K562 (cell line): Measurements from ENCODE around the gene AP1S3. TPM values are rescaled to one million over a fixed set of nuclear protein-coding genes. Genes with fewer than 3 reads are reported as not detected.

ENCODE experiments used
- ATAC-seq: fragments of 200-7000 bp; cut with Tn5 transposase; 3 replicates; pipeline ENCODE4 v1.9.1; 2020; ENCODE audit warnings: moderate library complexity
- BruUV-seq: library from RNA; stranded (reverse); fragments of 400-500 nt; replicated peaks from 2 replicates; lab custom pipeline; 2021; lab: Mats Ljungman, UMichigan
- CTCF ChIA-PET: fragments of 300-600 bp; formaldehyde crosslinking; extraction: SDS; loops from one replicate; lab custom pipeline; 2021; ENCODE audit warnings: low intra/inter-chr PET ratio; lab: Yijun Ruan, JAX
- POLR2A ChIA-PET: fragments of 300-600, 350-650 bp; sonication (Branson Sonifier 250); formaldehyde crosslinking; extraction: SDS; loops from one replicate; lab custom pipeline; 2021; ENCODE audit warnings: antibody characterized with exemption, inconsistent platforms; lab: Yijun Ruan, JAX
- DNase-seq, 4 experiments: peaks; one replicate each; pipeline versions ENCODE4 v3.0.0 to v3.0.0-alpha.2; 2011 to 2018; ENCODE audit warnings: low spot score in 3 of 4, mixed read lengths in 3 of 4; ENCODE audit errors: extremely low read depth in 1 of 4
- FAIRE-seq: peaks from 2 replicates; lab custom pipeline; 2011; peaks lifted over from hg19 to GRCh38; lab: Jason Lieb, UNC
- H2AFZ ChIP-seq: 2 replicates; pipeline ENCODE4 v1.6.0; 2011; ENCODE audit warnings: low read depth, low read length, control low read depth, inconsistent platforms
- H3K27ac ChIP-seq: fragments of 200-600 bp; 3 replicates; pipeline ENCODE4 v1.8.0; 2011; ENCODE audit warnings: low read depth, mild to moderate bottlenecking, control low read depth, inconsistent platforms, low read length, moderate library complexity, mixed read lengths; ENCODE audit errors: extremely low read depth
- H3K27me3 ChIP-seq, 2 experiments: fragments of 300-600 bp in 1 of 2; 2 replicates in 1 of 2; 3 replicates in 1 of 2; pipeline versions ENCODE4 v1.6.0 to v1.8.0; 2011; ENCODE audit warnings: inconsistent platforms in 2 of 2, low read length in 2 of 2, mild to moderate bottlenecking in 1 of 2, mixed read lengths in 1 of 2, moderate library complexity in 1 of 2; ENCODE audit not compliant: control insufficient read depth in 2 of 2, insufficient read depth in 2 of 2
- H3K36me3 ChIP-seq: fragments of 300-600 bp; 3 replicates; pipeline ENCODE4 v1.8.0; 2011; ENCODE audit warnings: mild to moderate bottlenecking, low read length, inconsistent platforms; ENCODE audit not compliant: control insufficient read depth, insufficient read depth
- H3K4me1 ChIP-seq, 2 experiments: fragments of 200-600 bp in 1 of 2; replicated peaks in 1 of 2; 2 replicates in 1 of 2; 3 replicates in 1 of 2; pipeline versions ENCODE4 v1.5.1 to v1.8.0; 2011; ENCODE audit warnings: inconsistent platforms in 2 of 2, low read length in 2 of 2, mild to moderate bottlenecking in 1 of 2, mixed read lengths in 1 of 2, moderate library complexity in 1 of 2; ENCODE audit not compliant: control insufficient read depth in 2 of 2, insufficient read depth in 2 of 2
- H3K4me2 ChIP-seq: 2 replicates; pipeline ENCODE4 v1.6.1; 2011; ENCODE audit warnings: low read length, control low read depth, inconsistent platforms, mixed read lengths; ENCODE audit not compliant: insufficient read depth
- H3K4me3 ChIP-seq: fragments of 200-600 bp; sonication (generic), shearing (Covaris generic); 2 replicates; pipeline ENCODE4 v1.5.1; 2016; ENCODE audit warnings: control low read depth, inconsistent platforms
- H3K79me2 ChIP-seq: fragments of 200-600 bp; 3 replicates; pipeline ENCODE4 v1.8.0; 2011; ENCODE audit warnings: low read length, inconsistent platforms; ENCODE audit not compliant: control insufficient read depth, insufficient read depth
- H3K9ac ChIP-seq, 2 experiments: 2 replicates each; pipeline versions ENCODE4 v1.6.0 to v1.6.1; 2011; ENCODE audit warnings: low read depth in 2 of 2, low read length in 2 of 2, control low read depth in 1 of 2, inconsistent platforms in 1 of 2, mild to moderate bottlenecking in 1 of 2, mixed read lengths in 1 of 2; ENCODE audit not compliant: insufficient read depth in 1 of 2
- H3K9me1 ChIP-seq: one replicate; pipeline ENCODE4 v1.6.0; 2011; ENCODE audit warnings: inconsistent platforms, mild to moderate bottlenecking, low read length, moderate library complexity; ENCODE audit not compliant: control insufficient read depth, insufficient read depth
- H3K9me3 ChIP-seq: replicated peaks from 2 replicates; pipeline ENCODE4 v1.5.1; 2011; ENCODE audit warnings: low read depth, low read length, inconsistent platforms; ENCODE audit not compliant: control insufficient read depth, insufficient read depth
- H4K20me1 ChIP-seq: replicated peaks from 2 replicates; pipeline ENCODE4 v1.6.1; 2011; ENCODE audit warnings: low read length, inconsistent platforms, mixed read lengths; ENCODE audit not compliant: control insufficient read depth, insufficient read depth
- BRD9 ChIP-seq: fragments of 450-650 bp; IDR thresholded peaks from 2 replicates; pipeline ENCODE4 v1.6.1; 2018; ENCODE audit warnings: low read depth; ENCODE audit not compliant: partially characterized antibody
- CREB5 ChIP-seq: fragments of 250-450 bp; sonication (Bioruptor Pico); IDR thresholded peaks from 2 replicates; pipeline ENCODE4 v1.5.0; 2020; ENCODE audit warnings: mild to moderate bottlenecking
- MAZ ChIP-seq, 2 experiments: fragments of 450-650 bp in 1 of 2; sonication (generic) in 1 of 2; formaldehyde crosslinking; IDR thresholded peaks in 1 of 2; conservative IDR thresholded peaks in 1 of 2; 2 replicates each; pipeline versions ENCODE4 v1.4.0 to v1.5.0; 2020; ENCODE audit warnings: mild to moderate bottlenecking in 1 of 2, missing genetic modification reagents in 1 of 2
- NR0B1 ChIP-seq: fragments of 450-650 bp; IDR thresholded peaks from one replicate; pipeline ENCODE4 v1.6.1; 2018; ENCODE audit warnings: mild to moderate bottlenecking, moderate library complexity; ENCODE audit not compliant: partially characterized antibody
- TFAM ChIP-seq: fragments of 250-450 bp; sonication (Bioruptor Pico); conservative IDR thresholded peaks from 2 replicates; pipeline ENCODE4 v1.5.0; 2021; ENCODE audit warnings: mild to moderate bottlenecking, moderate library complexity
- ZNF133 ChIP-seq: fragments of 250-450 bp; sonication (Bioruptor Pico); IDR thresholded peaks from 2 replicates; pipeline ENCODE4 v1.4.0; 2020; ENCODE audit warnings: mild to moderate bottlenecking
- ZNF655 ChIP-seq: fragments of 250-450 bp; sonication (Bioruptor Pico); IDR thresholded peaks from 2 replicates; pipeline ENCODE4 v1.5.0; 2021
- WGBS: fragments of 100-300 bp; shearing (Covaris generic); methylation state at CpG from one replicate; pipeline ENCODE4 v1.1.6; 2016; ENCODE audit warnings: low coverage, mixed read lengths; ENCODE audit not compliant: insufficient coverage; ENCODE audit errors: missing lambda C conversion rate; 5-methylcytosine and 5-hydroxymethylcytosine counted together
- in situ Hi-C: fragments of 300-500 bp; cut with MboI; formaldehyde crosslinking; loops from 4 replicates; pipeline ENCODE4 v1.15.0; 2018; ENCODE audit warnings: inconsistent platforms, mixed read lengths
- intact Hi-C: fragments of 100-400 bp; cut with micrococcal nuclease; formaldehyde crosslinking; loops from 2 replicates; pipeline ENCODE4 v1.14.2; 2022
- polyA plus RNA-seq, 8 experiments: library from polyadenylated mRNA; depleted of rRNA in 4 of 8; stranded (reverse) in 5 of 8; unstranded in 3 of 8; fragments of >200 nt; fragmentation: Nextera tagmentation in 2 of 8; fragmentation: Illumina TruSeq in 1 of 8; extraction: Ambion mirVana in 2 of 8; extraction: Trizol in 1 of 8; gene quantifications; 2 replicates each; pipeline versions ENCODE4 v1.2.1 to v1.2.3, GENCODE V29; 2011 to 2014; ENCODE audit warnings: inconsistent platforms in 1 of 8, missing spikeins in 1 of 8
- total RNA-seq, 7 experiments: library from RNA; depleted of rRNA in 6 of 7; stranded (reverse); fragments of >200 nt in 6 of 7; fragmentation: Illumina TruSeq in 2 of 7; extraction: Trizol in 2 of 7; gene quantifications; 2 replicates each; pipeline versions ENCODE4 v1.2.1 to v1.2.3, GENCODE V29; 2011 to 2021; ENCODE audit warnings: low replicate concordance in 1 of 7

The AP1S3 gene
- total and polyA plus RNA-seq, 9 of the 15 experiments (the other 6 are each of a cell fraction or from before 2014, with no cell fraction given), result 0.50 to 3.8 (median 2.1) TPM

- no peak for TF ChIP-seq ZNF655 (CRISPR knock-in tag)
- TF ChIP-seq MAZ (CRISPR knock-in tag; conservative IDR thresholded peaks at IDR 0.05 in 1 of 2, IDR thresholded peaks at IDR 0.05 in 1 of 2), result peak; percentile 19 to 53; a peak in 2 of 4 replicates
- TF ChIP-seq ZNF133 (CRISPR knock-in tag), result no peak
- no peak for TF ChIP-seq BRD9
Observed at GRCh38 chr2:223837287-223838061, at the start of gene AP1S3 (continued).

- H3K36me3 ChIP-seq, result peaks cover 3% of the 10 kb centered on the region; the same call in 1 of the 3 replicates
- BruUV-seq, result no TSS peak
- no peak overlapping the region for H3K27ac ChIP-seq
- H3K4me2 ChIP-seq, result no peak overlapping the region
- ChIA-PET POLR2A (no interaction called here), CTCF (no interaction called here)
- WGBS, result 73% methylated on average over 5 of the region's 5 CpGs
- intact Hi-C loops, result no loop called here
- H4K20me1 ChIP-seq, result no peaks in the 10 kb centered on the region
- no peak overlapping the region for H3K9ac ChIP-seq
- no peak overlapping the region for H2AFZ ChIP-seq
- no peak overlapping the region for H3K4me3 ChIP-seq
- FAIRE-seq (no peak), DNase-seq (no peak), ATAC-seq (no peak)
- no peaks in the 10 kb centered on the region for H3K79me2 ChIP-seq
- H3K27me3 ChIP-seq, result no peaks in the 10 kb centered on the region
- no peaks in the 10 kb centered on the region for H3K4me1 ChIP-seq
- TF ChIP-seq CREB5, result no peak
- no peak for TF ChIP-seq NR0B1
- no peak for TF ChIP-seq TFAM (CRISPR knock-in tag)
- TF ChIP-seq, all 486 proteins: peak for 0
- Histone ChIP-seq H3K9me3 (no peaks in the 10 kb centered on the region), H3K9me1 (no peaks in the 10 kb centered on the region)
- in situ Hi-C loops, result no loop called here
Observed at GRCh38 chr2:223887127-223887526, 49.7 kb upstream of the AP1S3 start.
